HG02610 (cell line): ENCODE data around the gene RSRC1.
"Not testable (repeated sequence)": the region's sequence is repeated elsewhere in the genome, so short reads cannot be mapped to it uniquely, and the experiment has no call there.

ENCODE experiments used
- ATAC-seq: cut with Tn5 transposase; IDR thresholded peaks from one replicate; pipeline ENCODE4 v1.9.1; 2021; ENCODE audit warnings: mild to moderate bottlenecking, moderate library complexity; ENCODE audit not compliant: unreplicated experiment

RSRC1 gene

DNA sequence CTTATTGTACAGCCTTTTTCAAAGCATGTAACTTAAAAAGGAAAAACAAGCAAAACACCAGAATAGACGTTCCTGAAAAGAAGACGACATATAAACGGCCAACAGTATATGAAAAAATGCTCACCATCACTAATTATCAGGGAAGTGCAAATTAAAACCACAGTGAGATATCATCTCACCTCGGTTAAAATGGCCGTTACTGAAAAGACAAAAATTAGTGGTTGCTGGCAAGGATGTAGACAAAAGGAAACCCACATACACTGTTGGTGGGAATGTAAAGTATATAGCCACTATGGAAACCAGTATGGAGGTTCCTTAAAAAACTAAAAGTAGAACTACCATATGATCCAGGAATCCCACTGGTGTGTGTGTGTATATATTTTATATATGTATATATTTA is 396.6 kb downstream of the RSRC1 start:
- no peak for ATAC-seq

- ATAC-seq = no peak
These were observed 398.6 kb downstream of the RSRC1 start for GRCh38 chr3:158508481-158508880.

DNA sequence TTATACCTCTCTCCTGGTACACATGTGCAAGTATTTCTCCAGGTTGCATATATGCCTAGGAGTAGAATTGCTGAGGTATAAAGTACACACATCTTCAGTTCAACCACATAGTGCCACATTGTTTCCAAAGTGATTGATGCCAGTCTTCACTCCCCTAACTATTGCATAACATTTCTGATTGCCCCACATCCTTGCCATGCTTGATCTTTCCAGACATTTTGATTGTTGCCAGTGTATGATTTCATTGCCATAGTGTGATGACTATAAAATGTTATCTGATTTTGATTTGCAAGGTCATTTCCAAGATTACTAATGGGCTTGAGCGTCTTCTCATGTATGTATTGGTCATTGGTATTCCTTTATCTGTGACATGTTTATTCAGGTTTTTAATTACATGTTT is 400.0 kb downstream of the RSRC1 start:
- no peak for ATAC-seq

- ATAC-seq = not testable (repeated sequence)
These were observed 406.8 kb downstream of the RSRC1 start for GRCh38 chr3:158516729-158517128.

GRCh38 chr3:158519776-158520175 is 409.9 kb downstream of the RSRC1 start:
- no peak for ATAC-seq

DNA sequence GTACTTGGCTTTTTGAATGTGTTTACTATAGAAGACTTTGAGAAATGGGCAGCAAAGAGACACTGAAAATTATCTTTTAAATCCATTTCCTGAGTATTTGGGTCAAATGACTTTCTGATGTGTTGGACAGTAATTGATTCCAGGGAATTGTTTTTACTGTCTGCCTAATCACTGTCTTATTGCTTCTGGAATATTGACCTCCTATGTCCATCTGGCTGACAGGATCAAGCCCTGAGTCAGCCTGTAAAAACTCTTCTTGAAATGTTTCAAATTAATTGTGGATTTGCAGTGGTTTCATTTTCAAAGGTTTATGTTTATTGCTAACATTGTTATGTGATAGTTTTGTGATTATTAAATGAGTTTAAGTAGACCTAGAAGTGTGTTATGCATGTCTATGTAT is 410.5 kb downstream of the RSRC1 start:
- no peak for ATAC-seq

DNA sequence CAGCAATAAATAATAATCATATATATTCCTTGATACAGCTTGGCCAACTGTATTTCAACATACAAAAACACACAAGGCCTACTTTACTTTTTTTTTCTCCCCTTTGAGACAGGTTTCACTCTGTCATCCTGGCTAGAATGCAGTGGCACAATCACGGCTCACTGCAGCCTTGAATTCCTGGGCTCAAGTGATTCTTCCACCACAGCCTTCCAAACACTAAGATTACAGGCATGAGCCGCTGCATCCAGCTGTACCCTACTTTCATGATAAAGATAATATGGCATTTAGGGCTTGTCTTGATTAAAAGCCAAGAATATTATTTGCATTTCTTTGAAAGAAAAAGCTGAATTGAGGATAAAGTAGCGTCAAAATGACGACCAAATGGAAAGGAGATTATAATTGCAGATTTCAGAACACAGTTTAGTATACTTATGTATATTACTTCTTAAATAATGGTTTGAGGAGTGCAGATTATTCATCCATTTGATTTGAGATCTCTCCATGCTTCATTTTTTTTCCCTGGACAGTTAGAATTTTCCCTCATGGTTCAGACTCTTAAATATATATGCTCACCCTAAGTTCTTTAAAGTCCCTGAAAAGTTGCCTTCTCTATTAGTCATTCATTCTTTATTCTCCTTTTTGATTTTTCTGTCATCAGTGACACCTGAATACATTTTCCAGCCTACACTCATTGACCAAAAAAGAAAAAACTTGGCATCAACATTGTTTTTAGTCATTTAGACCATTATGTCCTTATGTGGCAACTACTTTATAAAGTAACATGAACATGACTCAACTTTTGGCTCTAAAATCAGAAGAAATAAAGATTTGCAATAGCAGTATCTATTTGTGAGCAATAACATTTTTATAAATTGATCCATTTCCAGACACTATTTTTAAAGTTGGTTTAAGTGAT is 412.6 kb downstream of the RSRC1 start:
- no peak for ATAC-seq

- no peak for ATAC-seq
These were observed 418.3 kb downstream of the RSRC1 start for GRCh38 chr3:158528076-158528674.

DNA sequence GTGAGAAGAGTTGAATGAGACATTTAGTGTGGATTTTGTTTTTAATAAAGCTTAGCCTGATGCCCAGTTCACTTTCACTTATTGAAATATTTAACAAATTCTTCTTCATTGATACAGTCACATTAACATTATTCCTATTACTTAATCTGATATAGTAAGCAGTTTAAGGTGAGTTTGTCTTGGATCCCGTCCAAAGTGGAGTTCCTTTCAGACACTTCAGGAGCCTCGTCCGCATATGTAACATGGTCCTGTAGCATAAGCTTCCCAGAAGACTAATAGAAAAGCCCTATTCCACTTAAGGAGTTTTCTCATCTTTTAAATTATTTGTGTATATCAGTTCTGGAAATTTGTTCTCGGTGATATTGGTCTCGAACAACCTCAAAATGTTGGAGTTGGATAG is 421.4 kb downstream of the RSRC1 start:
- no peak for ATAC-seq

DNA sequence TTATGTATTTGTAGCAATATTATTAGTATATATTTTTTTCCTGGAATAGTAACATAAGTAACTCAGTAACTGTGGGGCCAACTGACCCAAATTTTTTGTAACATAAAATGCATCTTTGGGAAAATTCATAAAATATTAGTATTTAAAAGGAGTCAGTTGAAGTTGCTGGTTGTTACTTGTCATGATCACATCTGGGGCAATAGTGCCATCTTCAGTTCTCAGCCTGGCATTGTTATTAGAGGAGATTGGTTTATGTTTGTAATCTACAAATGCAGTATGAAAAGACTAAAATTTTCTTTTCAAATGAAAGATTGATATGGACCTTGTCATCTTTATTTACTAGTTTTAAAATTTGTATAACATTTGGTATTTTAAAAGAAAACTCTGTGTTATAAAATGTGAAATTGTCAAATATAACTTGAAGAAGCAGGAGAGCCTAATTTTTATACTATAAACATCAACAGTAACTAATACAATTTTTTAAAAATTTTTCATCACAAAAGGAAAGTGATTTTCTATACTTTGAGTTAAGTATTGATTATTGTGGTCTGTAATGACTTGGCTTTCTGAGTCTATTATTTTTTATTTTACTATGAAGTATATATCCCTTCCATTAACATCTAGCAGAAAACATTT is 422.3 kb downstream of the RSRC1 start:
- ATAC-seq = peak; percentile 54

DNA sequence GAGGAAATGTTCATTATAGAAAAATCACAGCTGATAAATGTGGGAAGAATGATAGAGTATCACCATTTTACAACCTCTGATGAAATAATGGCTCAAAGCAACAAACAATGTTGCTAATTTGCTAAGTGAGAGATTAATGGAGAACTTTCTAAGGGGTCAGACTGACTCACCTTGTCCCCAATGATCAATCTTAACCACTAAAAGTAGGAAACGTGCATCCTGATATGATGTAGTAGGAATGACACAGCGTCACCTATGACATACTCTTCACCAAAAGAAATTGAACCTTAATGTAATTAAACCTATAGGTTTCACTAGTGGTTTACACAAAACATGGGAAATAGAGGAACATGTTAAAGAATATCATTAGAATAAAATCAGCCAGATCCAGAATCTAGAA is 426.0 kb downstream of the RSRC1 start:
- no peak for ATAC-seq

- peak; percentile 69 for ATAC-seq
These were observed 429.6 kb downstream of the RSRC1 start for GRCh38 chr3:158539414-158540014.

- ATAC-seq = no peak
These were observed 430.2 kb downstream of the RSRC1 start for GRCh38 chr3:158540066-158540465.

GRCh38 chr3:158548691-158549090 is 438.8 kb downstream of the RSRC1 start:
- ATAC-seq = no peak

DNA sequence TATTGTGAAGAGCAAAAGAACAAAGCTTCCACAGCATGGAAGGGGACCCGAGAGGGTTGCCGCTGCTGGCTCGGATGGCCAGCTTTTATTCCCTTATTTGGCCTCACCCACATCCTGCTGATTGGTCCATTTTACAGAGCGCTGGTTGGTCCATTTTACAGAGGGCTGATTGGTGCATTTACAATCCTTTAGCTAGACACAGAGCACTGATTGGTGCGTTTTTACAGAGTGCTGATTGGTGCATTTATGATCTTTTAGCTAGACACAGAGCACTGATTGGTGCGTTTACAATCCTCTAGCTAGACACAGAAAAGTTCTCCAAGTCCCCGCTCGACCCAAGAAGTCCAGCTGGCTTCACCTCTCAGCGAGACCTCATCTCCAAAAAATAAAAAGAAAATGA is 440.0 kb downstream of the RSRC1 start:
- not testable (repeated sequence) for ATAC-seq

GRCh38 chr3:158552124-158552523 is 442.2 kb downstream of the RSRC1 start:
- no peak for ATAC-seq

DNA sequence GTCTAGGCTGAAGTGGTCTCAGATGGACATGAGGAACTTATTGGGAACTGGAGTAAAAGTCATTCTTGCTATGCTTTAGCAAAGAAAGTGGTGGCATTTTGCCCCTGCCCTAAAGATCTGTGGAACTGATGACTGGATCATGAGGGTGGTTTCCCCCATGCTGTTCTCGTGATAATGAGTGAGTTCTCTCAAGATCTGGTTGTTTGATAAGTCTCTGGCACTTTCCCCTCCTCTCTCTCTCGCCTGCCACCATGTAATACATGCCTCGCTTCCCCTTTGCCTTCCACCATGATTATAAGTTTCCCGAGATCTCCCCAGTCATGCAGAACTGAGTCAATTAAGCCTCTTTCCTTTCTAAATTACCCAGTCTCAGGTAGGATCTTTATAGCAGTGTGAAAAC is 449.6 kb downstream of the RSRC1 start:
- no peak for ATAC-seq

GRCh38 chr3:158560979-158561378 is 451.1 kb downstream of the RSRC1 start:
- ATAC-seq = no peak

DNA sequence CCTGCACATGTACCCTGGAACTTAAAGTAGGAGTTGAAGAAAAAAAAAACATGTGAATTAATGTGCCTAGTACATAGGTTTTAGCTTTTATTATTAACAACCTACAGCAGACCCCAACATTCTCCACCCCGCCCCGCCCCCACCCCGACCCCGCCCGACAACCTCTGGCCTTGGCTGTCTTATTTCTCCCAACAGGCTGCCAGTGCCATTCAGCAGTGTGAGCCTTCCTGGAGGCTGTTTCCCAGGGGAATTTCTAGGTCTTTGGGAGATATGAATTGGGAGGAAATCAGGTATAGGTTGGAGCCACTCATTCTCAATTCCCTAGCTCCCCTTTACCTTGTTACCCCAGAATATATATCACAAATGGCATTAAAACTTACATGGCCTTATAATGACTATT is 452.8 kb downstream of the RSRC1 start:
- ATAC-seq = no peak

DNA sequence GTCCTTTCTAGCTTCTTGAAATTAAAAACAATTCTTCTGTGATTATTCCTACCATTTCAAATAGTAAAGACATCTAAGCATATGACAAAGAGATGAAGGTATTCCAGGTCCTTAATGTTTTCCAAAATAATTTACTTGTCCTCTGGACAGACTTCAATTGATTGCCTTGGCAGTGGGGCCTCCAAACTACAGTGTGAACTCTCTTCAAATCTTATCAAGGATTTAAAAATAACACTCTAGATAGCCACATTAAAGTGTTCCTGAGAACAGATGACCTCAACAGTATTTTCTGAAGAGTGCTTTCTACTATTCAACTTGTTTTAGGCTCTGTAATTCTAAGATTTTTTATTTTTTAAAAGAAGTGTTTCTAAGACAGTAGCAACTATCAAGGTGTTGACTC is 453.2 kb downstream of the RSRC1 start:
- ATAC-seq = no peak

DNA sequence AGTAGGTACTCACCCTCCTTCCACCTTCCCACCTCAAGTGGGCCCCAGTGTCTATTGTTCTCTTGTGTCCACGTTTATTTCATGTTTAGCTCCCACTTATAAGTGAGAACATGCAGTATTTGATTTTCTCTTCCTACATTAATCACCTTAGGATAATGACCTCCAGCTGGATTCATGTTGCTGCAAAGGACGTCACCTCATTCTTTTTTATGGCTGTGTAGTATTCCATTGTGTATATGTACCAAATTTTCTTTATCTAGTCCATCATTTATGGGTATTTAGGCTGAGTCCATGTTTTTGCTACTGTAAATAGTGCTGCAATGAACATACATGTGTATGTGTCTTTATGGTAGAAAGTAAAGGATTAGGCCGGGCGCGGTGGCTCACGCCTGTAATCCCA is 455.2 kb downstream of the RSRC1 start:
- ATAC-seq = no peak

DNA sequence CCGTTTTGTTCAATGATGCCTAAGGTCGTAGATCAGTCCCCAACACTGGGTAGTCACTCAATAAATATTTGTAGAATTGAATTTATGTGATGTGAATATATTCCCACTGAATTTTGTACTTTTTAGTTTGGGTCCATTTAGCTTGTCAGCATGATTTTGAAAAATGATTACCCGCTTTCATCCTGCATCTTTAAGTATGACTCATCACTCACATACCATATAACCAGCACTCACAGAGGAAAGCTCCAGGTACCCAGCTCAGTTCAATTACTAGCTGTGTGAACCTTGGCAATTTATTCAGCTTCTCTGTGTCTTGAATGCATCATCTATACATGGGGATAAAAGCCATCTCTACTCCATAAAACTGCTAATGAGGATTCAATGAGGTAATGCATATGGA is 458.9 kb downstream of the RSRC1 start:
- no peak for ATAC-seq
